Effector memory CD4-positive, alpha-beta T cell (primary cell): ENCODE data around the gene ELL2.
"Not testable (repeated sequence)": the region's sequence is repeated elsewhere in the genome, so short reads cannot be mapped to it uniquely, and the experiment has no call there.

Experiments used
- DNase-seq, 3 donors: peaks; one replicate each; pipeline ENCODE4 v3.0.0-alpha.2; 2020
- H3K27ac ChIP-seq: 2 replicates; pipeline ENCODE4 v1.7.0; 2013; ENCODE audit warnings: mild to moderate bottlenecking, low read length, moderate library complexity; ENCODE audit not compliant: insufficient read depth, poor library complexity, severe bottlenecking
- H3K27me3 ChIP-seq: replicated peaks from 2 replicates; pipeline ENCODE4 v1.7.0; 2013; ENCODE audit warnings: mild to moderate bottlenecking, low read length; ENCODE audit not compliant: insufficient read depth, control insufficient read depth, poor library complexity, severe bottlenecking
- H3K36me3 ChIP-seq: 2 replicates; pipeline ENCODE4 v1.7.0; 2013; ENCODE audit warnings: mild to moderate bottlenecking, low read length, moderate library complexity; ENCODE audit not compliant: control insufficient read depth, insufficient read depth
- H3K4me1 ChIP-seq: 2 replicates; pipeline ENCODE4 v1.7.0; 2013; ENCODE audit warnings: low read length, mild to moderate bottlenecking; ENCODE audit not compliant: control insufficient read depth, insufficient read depth, poor library complexity, severe bottlenecking
- H3K4me3 ChIP-seq: 2 replicates; pipeline ENCODE4 v1.7.0; 2013; ENCODE audit warnings: low read length, low read depth, mild to moderate bottlenecking; ENCODE audit not compliant: insufficient read depth, poor library complexity, severe bottlenecking
- H3K9me3 ChIP-seq: 2 replicates; pipeline ENCODE4 v1.7.0; 2013; ENCODE audit warnings: mild to moderate bottlenecking, low read length, moderate library complexity; ENCODE audit not compliant: control insufficient read depth

Gene ELL2

GRCh38 chr5:95856501-95856981 lies 105.1 kb downstream of the ELL2 start:
- DNase-seq: no peak
- H3K27ac ChIP-seq: no peak overlapping the region

GRCh38 chr5:95853490-95853889 lies 108.2 kb downstream of the ELL2 start:
- Histone ChIP-seq H3K27me3 (no peaks in the 10 kb centered on the region), H3K9me3 (no peaks in the 10 kb centered on the region), H3K4me3 (no peak overlapping the region), H3K36me3 (no peaks in the 10 kb centered on the region), H3K4me1 (no peaks in the 10 kb centered on the region), H3K27ac (no peak overlapping the region)
- DNase-seq: no peak

More at GRCh38 chr5:95856501-95856981, 105.1 kb downstream of the ELL2 start:
- Histone ChIP-seq H3K36me3 (no peaks in the 10 kb centered on the region), H3K9me3 (no peaks in the 10 kb centered on the region), H3K4me1 (no peaks in the 10 kb centered on the region), H3K27me3 (no peaks in the 10 kb centered on the region), H3K4me3 (no peak overlapping the region)

- H3K4me3 ChIP-seq: no peak overlapping the region
- H3K27me3 ChIP-seq: no peaks in the 10 kb centered on the region
- no peaks in the 10 kb centered on the region for H3K36me3 ChIP-seq
- no peaks in the 10 kb centered on the region for H3K9me3 ChIP-seq
- H3K4me1 ChIP-seq: no peaks in the 10 kb centered on the region
- H3K27ac ChIP-seq: no peak overlapping the region
- DNase-seq: no peak
These were observed 109.1 kb downstream of the ELL2 start for GRCh38 chr5:95852567-95852966.

- not testable (repeated sequence) for H3K4me1 ChIP-seq, DNase-seq, H3K27ac ChIP-seq, H3K36me3 ChIP-seq, H3K27me3 ChIP-seq, H3K4me3 ChIP-seq, H3K9me3 ChIP-seq
These were observed 110.5 kb downstream of the ELL2 start for GRCh38 chr5:95851141-95851540.

GRCh38 chr5:95850391-95850894 lies 111.2 kb downstream of the ELL2 start:
- no peaks in the 10 kb centered on the region for H3K36me3 ChIP-seq
- no peak overlapping the region for H3K4me3 ChIP-seq
- DNase-seq: no peak
- no peak overlapping the region for H3K27ac ChIP-seq
- no peaks in the 10 kb centered on the region for H3K4me1 ChIP-seq
- H3K27me3 ChIP-seq: no peaks in the 10 kb centered on the region
- no peaks in the 10 kb centered on the region for H3K9me3 ChIP-seq

GRCh38 chr5:95848701-95849100 lies 113.0 kb downstream of the ELL2 start:
- H3K4me1 ChIP-seq: peaks cover 2% of the 10 kb centered on the region
- H3K36me3 ChIP-seq: no peaks in the 10 kb centered on the region
- H3K27ac ChIP-seq: no peak overlapping the region
- no peak for DNase-seq
- no peaks in the 10 kb centered on the region for H3K27me3 ChIP-seq
- H3K9me3 ChIP-seq: no peaks in the 10 kb centered on the region
- H3K4me3 ChIP-seq: no peak overlapping the region

GRCh38 chr5:95847261-95847592 lies 114.4 kb downstream of the ELL2 start:
- no peaks in the 10 kb centered on the region for H3K9me3 ChIP-seq
- H3K4me1 ChIP-seq: peaks cover 12% of the 10 kb centered on the region
- H3K4me3 ChIP-seq: no peak overlapping the region
- no peaks in the 10 kb centered on the region for H3K27me3 ChIP-seq
- no peaks in the 10 kb centered on the region for H3K36me3 ChIP-seq
- H3K27ac ChIP-seq: no peak overlapping the region
- no peak for DNase-seq

- Histone ChIP-seq H3K4me3 (no peak overlapping the region), H3K27me3 (no peaks in the 10 kb centered on the region), H3K36me3 (no peaks in the 10 kb centered on the region), H3K4me1 (peaks cover 12% of the 10 kb centered on the region), H3K9me3 (no peaks in the 10 kb centered on the region), H3K27ac (no peak overlapping the region)
- peak; percentile 34 to 53 (median 39) for DNase-seq
These were observed 114.9 kb downstream of the ELL2 start for GRCh38 chr5:95846554-95847260.

- H3K4me3 ChIP-seq: no peak overlapping the region
- no peak for DNase-seq
- no peaks in the 10 kb centered on the region for H3K36me3 ChIP-seq
- H3K27ac ChIP-seq: no peak overlapping the region
- no peaks in the 10 kb centered on the region for H3K27me3 ChIP-seq
- peaks cover 12% of the 10 kb centered on the region for H3K4me1 ChIP-seq
- H3K9me3 ChIP-seq: no peaks in the 10 kb centered on the region
These were observed 116.3 kb downstream of the ELL2 start for GRCh38 chr5:95845391-95845790.

- no peak for DNase-seq
- H3K9me3 ChIP-seq: no peaks in the 10 kb centered on the region
- no peaks in the 10 kb centered on the region for H3K27me3 ChIP-seq
- H3K4me1 ChIP-seq: peaks cover 12% of the 10 kb centered on the region
- no peak overlapping the region for H3K4me3 ChIP-seq
- H3K27ac ChIP-seq: no peak overlapping the region
- no peaks in the 10 kb centered on the region for H3K36me3 ChIP-seq
These were observed 117.9 kb downstream of the ELL2 start for GRCh38 chr5:95843733-95844223.
